Peyer's patch (tissue), 4 donors: ENCODE data around the gene TNNI3K.

Experiments used
- POLR2A ChIP-seq, 2 donors: fragments of 450-650 bp; IDR thresholded peaks; one replicate each; pipeline ENCODE4 v1.5.1; 2017; ENCODE audit warnings: antibody characterized with exemption in 2 of 2, mild to moderate bottlenecking in 2 of 2, moderate library complexity in 2 of 2
- TF ChIP-seq, protein P1 (sequence below), 6 experiments: fragments of 450-650 bp in 4 of 6; fragments of 200-600 bp in 2 of 6; sonication (generic) in 1 of 6; IDR thresholded peaks; one replicate each; pipeline ENCODE4 v1.5.1; 2017 to 2019; ENCODE audit warnings: antibody characterized with exemption in 6 of 6, mild to moderate bottlenecking in 3 of 6, moderate library complexity in 1 of 6

DNA sequence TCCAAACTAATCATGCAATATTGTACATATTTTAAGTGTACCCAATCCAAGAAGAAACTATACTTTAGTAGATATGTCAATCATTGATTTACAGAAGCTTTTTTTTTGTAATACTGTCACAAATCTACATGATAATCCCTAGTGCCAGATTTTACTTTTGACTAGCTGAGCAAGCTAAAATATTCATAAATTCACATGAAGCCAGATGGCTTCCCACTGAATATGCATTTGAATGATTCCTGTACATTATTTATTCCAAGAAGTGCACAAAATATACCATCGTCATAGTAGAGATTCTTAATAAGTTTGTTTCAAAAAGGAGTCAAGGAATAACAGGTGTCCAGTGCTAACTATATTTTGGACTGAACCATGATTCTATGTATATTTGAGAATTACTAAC, 20.0 kb upstream of the TNNI3K start:
- TF ChIP-seq, protein P1, sequence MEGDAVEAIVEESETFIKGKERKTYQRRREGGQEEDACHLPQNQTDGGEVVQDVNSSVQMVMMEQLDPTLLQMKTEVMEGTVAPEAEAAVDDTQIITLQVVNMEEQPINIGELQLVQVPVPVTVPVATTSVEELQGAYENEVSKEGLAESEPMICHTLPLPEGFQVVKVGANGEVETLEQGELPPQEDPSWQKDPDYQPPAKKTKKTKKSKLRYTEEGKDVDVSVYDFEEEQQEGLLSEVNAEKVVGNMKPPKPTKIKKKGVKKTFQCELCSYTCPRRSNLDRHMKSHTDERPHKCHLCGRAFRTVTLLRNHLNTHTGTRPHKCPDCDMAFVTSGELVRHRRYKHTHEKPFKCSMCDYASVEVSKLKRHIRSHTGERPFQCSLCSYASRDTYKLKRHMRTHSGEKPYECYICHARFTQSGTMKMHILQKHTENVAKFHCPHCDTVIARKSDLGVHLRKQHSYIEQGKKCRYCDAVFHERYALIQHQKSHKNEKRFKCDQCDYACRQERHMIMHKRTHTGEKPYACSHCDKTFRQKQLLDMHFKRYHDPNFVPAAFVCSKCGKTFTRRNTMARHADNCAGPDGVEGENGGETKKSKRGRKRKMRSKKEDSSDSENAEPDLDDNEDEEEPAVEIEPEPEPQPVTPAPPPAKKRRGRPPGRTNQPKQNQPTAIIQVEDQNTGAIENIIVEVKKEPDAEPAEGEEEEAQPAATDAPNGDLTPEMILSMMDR (IDR thresholded peaks at IDR 0.05), result no peak
- TF ChIP-seq POLR2A (IDR thresholded peaks at IDR 0.05), result no peak
